CD4-positive, alpha-beta T cell treated with Interleukin-17A for 1 hour (primary cell): ENCODE results near the gene CASK.

ENCODE experiments used
- DNase-seq: peaks from one replicate; pipeline ENCODE4 v3.0.0-alpha.2; 2020

The CASK gene

GRCh38 chrX:41912923-41913322, 10.4 kb downstream of the CASK start:
- no peak for DNase-seq

GRCh38 chrX:41909068-41909467, 14.3 kb downstream of the CASK start:
- DNase-seq: peak; percentile 57

- no peak for DNase-seq
Measured at GRCh38 chrX:41906515-41907187, 16.7 kb downstream of the CASK start.

GRCh38 chrX:41903544-41903943, 19.8 kb downstream of the CASK start:
- no peak for DNase-seq

GRCh38 chrX:41900321-41900720, 23.0 kb downstream of the CASK start:
- DNase-seq: no peak

DNA sequence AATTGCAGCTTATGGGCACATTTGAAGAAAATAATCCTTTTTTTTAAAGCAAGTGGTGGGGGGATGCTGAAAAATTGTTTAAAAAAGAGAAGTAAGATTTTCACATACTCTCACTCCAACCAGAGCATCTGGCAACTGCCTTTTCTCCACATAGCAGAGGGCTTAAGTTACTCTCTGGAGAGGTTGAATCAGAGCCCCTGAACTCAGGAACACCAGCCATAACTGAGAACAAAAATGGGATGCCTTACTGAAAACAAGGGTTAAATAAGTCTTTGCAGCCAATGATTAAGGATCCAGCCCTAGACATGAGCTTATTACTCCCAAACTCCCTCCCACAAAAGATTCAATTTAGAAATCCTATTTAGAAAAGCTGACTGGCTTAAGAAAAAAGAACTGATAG, 27.5 kb downstream of the CASK start:
- DNase-seq: no peak

DNA sequence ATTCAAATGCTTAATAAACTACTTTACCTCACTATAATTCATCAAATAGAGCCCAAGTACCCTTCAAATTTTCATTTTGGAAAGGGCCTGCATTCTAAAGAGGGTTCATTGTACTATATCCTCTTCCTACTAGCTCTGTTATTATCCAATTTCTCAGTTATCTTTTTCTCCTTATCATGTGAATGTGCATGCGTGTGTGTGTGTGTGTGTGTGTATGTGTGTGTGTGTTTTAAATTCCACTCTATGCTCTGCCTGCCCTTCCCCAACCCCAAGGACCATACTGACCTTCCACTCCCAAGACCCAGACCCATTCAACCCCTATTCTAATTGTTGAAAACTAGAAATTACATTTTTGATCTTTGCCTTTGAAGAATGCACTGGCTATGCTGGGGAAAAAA, 33.3 kb downstream of the CASK start:
- DNase-seq: no peak

DNA sequence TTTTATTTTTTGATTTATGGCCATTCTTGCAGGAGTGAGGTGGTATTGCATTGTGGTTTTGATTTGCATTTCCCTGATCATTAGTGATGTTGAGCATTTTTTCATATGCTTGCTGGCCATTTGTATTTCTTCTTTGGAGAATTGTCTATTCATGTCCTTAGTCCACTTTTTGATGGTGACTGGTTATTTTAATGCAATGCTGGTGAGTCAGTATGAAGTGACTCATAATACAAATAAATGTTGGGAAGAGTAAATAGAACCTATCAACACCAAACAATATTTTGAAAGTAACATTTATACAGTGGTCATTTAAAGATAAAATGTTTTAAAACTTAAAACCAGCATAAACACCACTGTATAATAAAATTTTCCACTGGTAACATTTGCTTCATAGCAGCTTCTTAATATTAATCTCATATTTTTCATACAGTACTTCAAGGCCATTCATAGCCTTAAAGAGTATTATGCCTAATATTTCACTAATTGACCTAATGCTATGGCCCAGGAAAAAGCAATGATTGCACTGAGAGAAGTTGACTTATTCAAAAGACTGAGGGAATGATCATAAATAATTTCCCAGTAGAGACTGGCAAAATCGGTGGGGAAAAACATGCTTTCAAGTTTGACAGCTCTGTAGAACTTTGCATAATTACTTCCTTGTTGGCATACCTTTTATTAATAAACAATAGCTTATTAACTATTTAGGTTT, 33.9 kb downstream of the CASK start:
- no peak for DNase-seq

DNA sequence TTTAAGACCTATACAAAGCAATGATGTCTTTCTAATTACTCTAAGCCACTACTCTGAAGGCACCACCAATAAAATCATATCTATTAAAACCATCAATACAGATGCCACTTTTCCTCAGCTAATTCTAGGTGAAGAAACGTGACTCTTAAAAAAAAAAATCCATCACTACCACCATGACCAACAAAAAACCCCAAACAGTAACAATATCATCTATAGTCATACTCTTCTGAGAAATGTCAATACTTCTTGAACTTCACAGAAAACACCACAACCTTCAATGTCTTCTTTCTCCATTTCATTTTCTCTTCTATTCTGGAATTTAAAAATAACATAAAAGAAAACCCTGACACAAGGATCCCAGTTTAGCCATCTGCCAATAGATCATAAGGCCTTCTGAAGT, 35.7 kb downstream of the CASK start:
- DNase-seq: no peak

DNA sequence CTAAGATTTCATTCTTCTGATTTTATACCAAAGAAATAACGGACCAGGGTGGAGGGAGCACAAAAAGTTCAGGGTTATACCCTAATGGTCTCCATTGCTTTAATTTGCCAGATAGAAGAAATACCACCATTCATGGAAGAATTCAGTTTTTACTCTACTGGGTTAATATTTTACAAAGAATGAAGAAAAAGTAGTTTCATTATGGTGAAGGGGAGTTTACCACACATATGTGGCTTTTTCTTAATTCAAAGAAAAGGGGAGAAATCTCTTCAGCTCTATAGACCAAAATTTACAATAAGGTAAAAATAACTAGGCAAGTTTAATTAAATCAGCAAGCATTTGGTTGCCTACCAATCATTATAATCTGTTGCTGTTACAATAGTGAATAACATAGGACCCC, 37.6 kb downstream of the CASK start:
- no peak for DNase-seq

- DNase-seq: no peak
Measured at GRCh38 chrX:41881166-41881565, 42.2 kb downstream of the CASK start.

- DNase-seq: no peak
Measured at GRCh38 chrX:41877167-41877566, 46.2 kb downstream of the CASK start.

- no peak for DNase-seq
Measured at GRCh38 chrX:41875142-41875541, 48.2 kb downstream of the CASK start.

- DNase-seq: no peak
Measured at GRCh38 chrX:41870719-41871151, 52.6 kb downstream of the CASK start.

GRCh38 chrX:41868392-41868977, 54.9 kb downstream of the CASK start:
- DNase-seq: peak; percentile 16

DNA sequence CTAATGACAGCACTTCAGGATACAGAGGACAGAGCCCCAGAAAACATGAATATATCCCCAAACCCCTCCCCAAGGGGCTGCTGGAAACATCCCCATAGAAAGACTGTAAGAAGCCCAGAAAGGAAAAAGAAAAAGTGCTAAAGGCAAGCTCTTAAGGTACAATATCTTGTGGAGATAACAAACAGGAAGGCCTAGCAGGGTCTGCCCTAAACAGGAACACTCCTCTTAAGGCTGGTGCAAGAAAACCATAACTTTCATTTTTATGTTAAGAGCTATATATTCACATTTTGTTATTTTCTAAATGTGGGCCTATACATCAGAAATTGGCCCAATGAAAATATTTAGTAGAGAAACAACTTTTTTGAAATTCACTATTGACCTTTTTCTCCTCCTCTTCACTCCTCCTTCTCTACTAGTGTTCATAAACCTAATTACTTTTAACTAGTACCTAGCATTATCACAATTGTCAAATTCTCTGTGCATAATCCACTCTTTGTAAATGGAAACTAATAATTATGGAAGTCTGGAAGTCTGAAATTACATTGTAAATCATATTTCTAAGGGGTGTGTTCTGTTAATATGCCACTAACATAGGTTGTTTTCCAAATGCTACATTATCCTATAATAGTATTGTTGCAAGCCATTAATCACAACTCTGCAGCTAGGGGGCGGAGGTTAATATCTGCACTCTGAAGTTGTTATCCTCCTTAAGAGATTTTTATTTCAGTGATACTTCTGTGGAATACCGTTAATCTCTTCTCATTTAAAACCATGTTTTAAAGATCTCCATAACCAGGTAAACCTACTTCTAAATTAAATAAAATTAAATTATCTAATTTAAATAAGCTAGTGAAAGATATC, 59.8 kb downstream of the CASK start:
- peak; percentile 10 for DNase-seq

GRCh38 chrX:41862562-41863184, 60.7 kb downstream of the CASK start:
- DNase-seq: no peak

DNA sequence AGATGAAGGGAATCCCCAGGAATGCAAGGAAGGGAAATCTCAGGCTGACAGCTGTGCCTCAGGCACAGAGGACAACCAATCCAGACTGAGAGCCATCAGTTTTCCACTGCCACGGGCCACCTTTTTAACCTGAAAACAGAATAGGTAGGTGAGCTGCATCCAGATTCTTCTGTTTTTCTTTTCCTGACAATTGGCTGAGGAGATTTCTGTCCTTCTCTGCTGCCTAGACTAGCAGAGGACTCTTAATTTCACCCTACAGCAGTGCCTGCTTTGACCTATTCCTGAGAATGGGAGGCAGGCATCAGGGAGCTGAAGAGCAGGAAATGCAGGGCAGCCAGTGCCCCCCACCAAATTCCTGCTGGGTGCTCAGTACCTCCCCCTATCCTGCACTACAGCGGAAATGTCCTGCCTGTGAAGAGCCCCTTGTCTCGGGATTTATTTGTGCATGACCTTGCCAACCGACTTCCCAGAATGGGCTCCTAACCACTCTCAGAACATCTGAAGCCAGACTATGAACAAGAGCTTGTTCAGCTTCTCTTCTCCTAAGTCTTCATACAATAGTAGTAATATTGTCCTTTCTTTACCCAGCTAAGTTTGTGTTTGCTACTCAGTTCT, 65.1 kb downstream of the CASK start:
- no peak for DNase-seq

DNA sequence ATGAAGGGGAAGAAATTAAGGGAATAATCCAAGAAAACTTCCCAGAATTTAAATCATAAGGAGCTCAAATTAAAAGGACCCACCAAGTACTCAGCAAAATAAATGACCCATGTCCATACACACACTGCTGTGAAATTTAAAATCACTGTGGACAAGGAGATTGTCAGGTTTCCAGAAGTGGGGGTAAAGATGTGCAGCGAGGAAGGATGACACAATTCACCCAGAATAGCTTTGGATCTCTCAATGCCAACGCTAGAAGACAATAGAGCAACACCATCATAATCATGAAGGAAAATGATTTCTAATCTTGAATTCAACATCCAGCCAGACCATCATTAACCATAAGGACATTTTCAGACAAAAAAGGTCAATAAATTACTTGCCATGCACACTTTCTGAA, 65.7 kb downstream of the CASK start:
- no peak for DNase-seq

GRCh38 chrX:41846714-41847113, 76.6 kb downstream of the CASK start:
- DNase-seq: no peak

GRCh38 chrX:41837270-41837944, 85.9 kb downstream of the CASK start:
- no peak for DNase-seq

- DNase-seq: no peak
Measured at GRCh38 chrX:41828826-41829225, 94.5 kb downstream of the CASK start.
